Testis (tissue), 3 donors: ENCODE results near the gene CBARP. TPM values are rescaled to one million over a fixed set of nuclear protein-coding genes. Genes with fewer than 3 reads are reported as not detected.

Experiments
- DNase-seq: peaks from one replicate; pipeline ENCODE4 v3.0.0-alpha.2; 2019
- H3K27ac ChIP-seq, 2 donors: fragments of 200-600 bp; sonication (generic); one replicate each; pipeline ENCODE4 v1.5.1; 2019
- H3K27me3 ChIP-seq: fragments of 200-600 bp; sonication (generic); one replicate; pipeline ENCODE4 v1.5.1; 2019
- H3K36me3 ChIP-seq: fragments of 200-600 bp; sonication (generic); one replicate; pipeline ENCODE4 v1.5.1; 2017; ENCODE audit warnings: low read depth; ENCODE audit errors: missing control alignments
- H3K4me1 ChIP-seq: fragments of 200-600 bp; sonication (generic); one replicate; pipeline ENCODE4 v1.5.1; 2019
- H3K4me3 ChIP-seq, 2 donors: fragments of 200-600 bp; sonication (generic); one replicate each; pipeline ENCODE4 v1.5.1; 2017 to 2019
- H3K9me3 ChIP-seq: fragments of 200-600 bp; sonication (generic); one replicate; pipeline ENCODE4 v1.5.1; 2017
- POLR2A ChIP-seq: fragments of 450-650 bp; IDR thresholded peaks from one replicate; pipeline ENCODE4 v1.6.1; 2017; ENCODE audit warnings: antibody characterized with exemption, mild to moderate bottlenecking, moderate library complexity
- WGBS, 2 donors: methylation state at CpG; one replicate each; pipeline ENCODE4 v1.1.5; 2018; 5-methylcytosine and 5-hydroxymethylcytosine counted together
- intact Hi-C: fragments of 100-400 bp; cut with DNase I; formaldehyde crosslinking; loops from one replicate; pipeline ENCODE4 v1.15.1; 2023; ENCODE audit warnings: low total_unique reads
- polyA plus RNA-seq: library from polyadenylated mRNA; stranded (reverse); fragments of 350-450 nt; fragmentation: Illumina TruSeq; extraction: RNeasy Lipid Tissue Mini Kit (QIAGEN cat#74804); gene quantifications from one replicate; pipeline ENCODE4 v1.2.3, GENCODE V29; 2014; ENCODE audit warnings: low read depth, low replicate concordance; ENCODE audit not compliant: insufficient read depth
- total RNA-seq, 2 donors: library from RNA; depleted of rRNA; stranded (reverse); fragments of >200 nt; gene quantifications; one replicate each; pipeline ENCODE4 v1.2.3, GENCODE V29; 2016
- TF ChIP-seq, protein P1 (sequence below), 3 experiments: fragments of 450-650 bp in 2 of 3; fragments of 200-600 bp in 1 of 3; sonication (generic) in 1 of 3; IDR thresholded peaks; one replicate each; pipeline ENCODE4 v1.5.1; 2016 to 2019; ENCODE audit warnings: antibody characterized with exemption in 3 of 3, mild to moderate bottlenecking in 2 of 3, moderate library complexity in 1 of 3

CBARP gene
- total and polyA plus RNA-seq, 3 donors from 2014 or later: 1.5 to 6.6 (median 5.2) TPM

DNA sequence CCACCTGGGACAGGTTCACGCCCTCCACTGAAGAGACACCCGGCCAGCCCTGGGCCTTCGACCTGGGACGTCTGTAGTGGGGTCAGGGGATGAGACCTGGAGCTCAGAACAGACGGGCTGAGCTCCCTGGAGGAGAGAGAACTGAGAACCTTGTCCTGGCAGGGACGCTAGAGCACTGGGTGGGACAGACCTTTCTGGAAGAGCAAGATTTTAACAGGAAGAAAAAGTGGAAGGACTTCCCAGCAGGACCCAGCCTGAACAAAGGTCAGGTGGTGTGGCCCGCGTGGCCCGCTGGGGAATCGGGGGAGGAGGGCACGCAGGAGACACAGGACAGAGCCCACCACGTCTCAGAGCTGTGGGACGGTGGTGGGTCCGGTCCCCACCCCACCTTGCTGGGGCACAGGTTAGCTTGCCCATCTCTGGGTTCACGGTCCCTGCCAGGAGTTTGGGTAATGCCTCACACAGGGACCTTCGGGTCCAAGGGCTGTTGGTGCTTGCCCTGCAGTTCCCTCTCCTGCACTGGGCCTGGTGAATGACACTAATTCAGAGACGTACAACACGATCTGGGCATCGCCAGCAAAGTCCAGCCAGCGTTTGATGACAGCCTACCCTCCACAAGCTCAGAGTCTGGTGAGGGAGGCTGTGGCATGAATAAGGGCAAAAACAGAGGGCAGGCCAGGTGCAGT lies 46.6 kb upstream of the CBARP start:
- H3K27me3 ChIP-seq: no peaks in the 10 kb centered on the region
- WGBS, 2 donors: 61 to 74% methylated on average over 20 of the region's 20 CpGs
- no peak overlapping the region for H3K27ac ChIP-seq
- no peaks in the 10 kb centered on the region for H3K36me3 ChIP-seq
- peaks cover 20% of the 10 kb centered on the region for H3K4me1 ChIP-seq
- TF ChIP-seq, protein P1, sequence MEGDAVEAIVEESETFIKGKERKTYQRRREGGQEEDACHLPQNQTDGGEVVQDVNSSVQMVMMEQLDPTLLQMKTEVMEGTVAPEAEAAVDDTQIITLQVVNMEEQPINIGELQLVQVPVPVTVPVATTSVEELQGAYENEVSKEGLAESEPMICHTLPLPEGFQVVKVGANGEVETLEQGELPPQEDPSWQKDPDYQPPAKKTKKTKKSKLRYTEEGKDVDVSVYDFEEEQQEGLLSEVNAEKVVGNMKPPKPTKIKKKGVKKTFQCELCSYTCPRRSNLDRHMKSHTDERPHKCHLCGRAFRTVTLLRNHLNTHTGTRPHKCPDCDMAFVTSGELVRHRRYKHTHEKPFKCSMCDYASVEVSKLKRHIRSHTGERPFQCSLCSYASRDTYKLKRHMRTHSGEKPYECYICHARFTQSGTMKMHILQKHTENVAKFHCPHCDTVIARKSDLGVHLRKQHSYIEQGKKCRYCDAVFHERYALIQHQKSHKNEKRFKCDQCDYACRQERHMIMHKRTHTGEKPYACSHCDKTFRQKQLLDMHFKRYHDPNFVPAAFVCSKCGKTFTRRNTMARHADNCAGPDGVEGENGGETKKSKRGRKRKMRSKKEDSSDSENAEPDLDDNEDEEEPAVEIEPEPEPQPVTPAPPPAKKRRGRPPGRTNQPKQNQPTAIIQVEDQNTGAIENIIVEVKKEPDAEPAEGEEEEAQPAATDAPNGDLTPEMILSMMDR (IDR thresholded peaks at IDR 0.05): no peak
- TF ChIP-seq POLR2A: no peak
- H3K9me3 ChIP-seq: no peaks in the 10 kb centered on the region
- no peak for DNase-seq
- H3K4me3 ChIP-seq: no peak overlapping the region
- intact Hi-C loops: no loop called here

DNA sequence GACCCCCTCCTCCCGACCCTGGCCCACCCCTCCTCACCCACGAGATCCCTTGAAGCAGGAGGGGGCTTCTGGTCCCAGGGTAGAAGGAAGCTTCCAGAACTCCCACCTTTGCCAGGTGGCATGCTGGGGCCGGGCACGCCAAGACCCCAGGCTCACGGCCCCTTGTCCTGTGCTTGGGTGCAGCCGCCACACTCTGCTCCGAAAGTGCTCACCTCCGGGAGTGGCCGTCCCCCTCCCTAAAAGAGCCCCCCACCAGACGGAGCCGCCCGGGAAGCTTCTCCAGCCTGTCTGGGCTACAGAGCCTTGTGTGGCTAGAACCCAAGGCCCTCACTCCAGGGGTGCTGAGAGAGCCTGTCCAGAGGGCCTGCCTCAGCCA lies 46.1 kb upstream of the CBARP start:
- DNase-seq: no peak
- intact Hi-C loops: no loop called here
- no peaks in the 10 kb centered on the region for H3K27me3 ChIP-seq
- no peak overlapping the region for H3K27ac ChIP-seq
- peaks cover 20% of the 10 kb centered on the region for H3K4me1 ChIP-seq
- H3K4me3 ChIP-seq: no peak overlapping the region
- H3K9me3 ChIP-seq: no peaks in the 10 kb centered on the region
- H3K36me3 ChIP-seq: no peaks in the 10 kb centered on the region
- WGBS, 2 donors: 80% methylated on average over 12 of the region's 12 CpGs; no CpG with 5 or more reads in 1 of the 2 donors
- no peak for TF ChIP-seq POLR2A
- TF ChIP-seq, protein P1 (IDR thresholded peaks at IDR 0.05): no peak

DNA sequence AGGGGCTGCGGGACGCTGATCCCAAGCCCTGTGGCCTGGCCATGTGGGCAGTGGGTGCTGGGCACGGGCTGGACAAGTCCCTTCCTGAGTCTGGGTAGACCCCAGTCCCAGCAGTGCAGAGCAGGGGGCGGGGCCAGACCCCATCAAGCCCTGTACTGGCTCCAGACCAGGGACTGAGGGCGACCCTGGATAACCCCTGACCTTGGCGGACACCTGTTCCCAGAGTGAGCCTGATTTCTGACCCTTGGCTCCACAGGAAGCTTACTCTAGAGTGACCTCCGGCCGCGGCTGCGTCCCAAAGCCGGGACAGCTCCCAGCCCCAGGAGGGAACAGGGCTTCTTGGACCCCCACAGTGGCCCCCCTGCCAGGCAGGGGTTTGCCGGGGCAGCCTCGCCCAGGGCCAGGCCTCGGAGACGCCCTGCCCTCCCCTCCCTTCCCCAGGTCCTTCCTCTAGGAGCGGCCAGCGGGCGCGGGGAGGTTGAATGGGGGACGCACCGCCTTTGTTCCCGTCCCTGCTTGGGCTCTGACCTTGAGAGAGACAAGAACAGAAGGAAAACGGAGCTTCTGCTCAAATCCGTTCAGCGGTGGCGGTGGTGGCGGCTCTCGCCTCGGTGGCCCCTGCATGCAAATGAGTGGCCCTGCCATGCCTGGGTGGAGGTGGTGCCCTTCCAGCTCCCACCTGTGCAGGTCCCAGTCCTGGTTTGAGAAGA lies 45.6 kb upstream of the CBARP start:
- no peak overlapping the region for H3K4me3 ChIP-seq
- 43 to 49% methylated on average over 6 to 26 of the region's 29 CpGs for WGBS, 2 donors
- TF ChIP-seq, protein P1 (IDR thresholded peaks at IDR 0.05): no peak
- no peak for TF ChIP-seq POLR2A
- peak; percentile 51 for DNase-seq
- no peaks in the 10 kb centered on the region for H3K36me3 ChIP-seq
- intact Hi-C loops: no loop called here
- H3K4me1 ChIP-seq: peaks cover 20% of the 10 kb centered on the region
- H3K9me3 ChIP-seq: no peaks in the 10 kb centered on the region
- no peaks in the 10 kb centered on the region for H3K27me3 ChIP-seq
- H3K27ac ChIP-seq: peak overlapping the region in 1 of 2 donors; percentile 44

DNA sequence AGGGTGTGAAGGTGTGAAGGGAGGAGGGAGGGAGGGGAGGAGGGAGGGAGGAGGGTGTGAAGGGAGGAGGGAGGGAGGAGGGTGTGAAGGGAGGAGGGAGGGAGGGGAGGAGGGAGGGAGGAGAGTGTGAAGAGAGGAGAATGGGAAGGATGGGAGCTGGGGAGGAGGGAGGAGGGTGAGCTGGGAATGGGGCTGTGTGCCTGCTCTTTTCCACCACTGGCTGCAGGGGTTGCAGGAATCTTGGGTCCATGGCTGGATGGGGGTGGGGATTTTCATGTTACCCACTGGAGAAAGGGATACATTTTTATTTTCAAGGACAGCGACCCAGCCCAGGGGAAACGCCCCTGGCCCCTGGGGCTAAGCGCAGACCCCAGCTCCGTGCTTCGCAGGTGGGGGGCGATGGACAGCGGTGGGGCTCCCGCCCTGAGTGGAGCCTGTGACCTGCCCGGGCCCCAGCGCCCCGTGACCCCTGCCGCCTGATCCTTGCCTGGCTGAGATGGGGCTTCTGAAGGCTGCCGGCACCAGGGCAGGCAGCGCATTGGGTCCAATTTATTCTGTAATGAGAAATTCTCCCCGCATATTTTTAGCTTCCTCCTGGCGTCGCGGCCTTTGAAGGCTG lies 44.9 kb upstream of the CBARP start:
- TF ChIP-seq, protein P1 (IDR thresholded peaks at IDR 0.05): no peak
- no peak for TF ChIP-seq POLR2A
- Histone ChIP-seq H3K27ac (no peak overlapping the region), H3K9me3 (no peaks in the 10 kb centered on the region), H3K27me3 (no peaks in the 10 kb centered on the region), H3K36me3 (no peaks in the 10 kb centered on the region), H3K4me3 (no peak overlapping the region), H3K4me1 (peaks cover 19% of the 10 kb centered on the region)
- intact Hi-C loops: no loop called here
- WGBS, 2 donors: 54 to 66% methylated on average over 15 to 18 of the region's 18 CpGs
- no peak for DNase-seq
